Colonic mucosa (tissue), 4 donors: ENCODE measurements around the gene CEMIP2. TPM values are rescaled to one million over a fixed set of nuclear protein-coding genes. Genes with fewer than 3 reads are reported as not detected.

Source experiments
- DNase-seq: peaks from one replicate; pipeline ENCODE4 v3.0.0-alpha.2; 2020
- H3K27ac ChIP-seq: fragments of 200-600 bp; one replicate; pipeline ENCODE4 v1.8.0; 2021
- H3K27me3 ChIP-seq: fragments of 200-600 bp; one replicate; pipeline ENCODE4 v1.8.0; 2021
- H3K36me3 ChIP-seq: fragments of 200-600 bp; one replicate; pipeline ENCODE4 v1.8.0; 2021
- H3K4me1 ChIP-seq: fragments of 200-600 bp; one replicate; pipeline ENCODE4 v1.8.0; 2021; ENCODE audit warnings: mild to moderate bottlenecking
- H3K4me3 ChIP-seq: fragments of 200-600 bp; one replicate; pipeline ENCODE4 v1.8.0; 2021
- H3K9ac ChIP-seq, 2 donors: one replicate each; pipeline ENCODE4 v1.7.0; 2013; ENCODE audit warnings: control low read depth in 2 of 2, low read depth in 2 of 2, low read length in 2 of 2
- H3K9me3 ChIP-seq: fragments of 200-600 bp; one replicate; pipeline ENCODE4 v1.8.0; 2021
- CTCF ChIP-seq: fragments of 200-600 bp; IDR thresholded peaks from one replicate; pipeline ENCODE4 v1.8.0; 2022; ENCODE audit warnings: antibody characterized with exemption, mild to moderate bottlenecking
- intact Hi-C: fragments of 100-400 bp; cut with DNase I; formaldehyde crosslinking; loops from one replicate; pipeline ENCODE4 v1.14.1; 2022
- total RNA-seq, 2 donors: library from RNA; stranded (reverse); fragmentation: NEBNext Ultra II Directional in 1 of 2; extraction: Animal tissue kit (Norgen Biotek cat#: 25700) in 1 of 2; gene quantifications; one replicate each; pipeline ENCODE4 v1.2.1, GENCODE V29; 2021
- donor health status: healthy.
- donor health status: DM: no; HTN: no; CAD: no.
- donor health status: DM: no; HTN: no; CAD: no.

The CEMIP2 gene
- total RNA-seq, 2 donors from 2014 or later: 72.7 to 111 TPM

- DNase-seq: no peak
- Histone ChIP-seq H3K27me3 (no peaks in the 10 kb centered on the region), H3K36me3 (peaks cover 6% of the 10 kb centered on the region), H3K27ac (no peak overlapping the region), H3K9ac (no peak overlapping the region), H3K4me3 (no peak overlapping the region), H3K4me1 (no peaks in the 10 kb centered on the region), H3K9me3 (no peaks in the 10 kb centered on the region)
- intact Hi-C loops: no loop called here
- TF ChIP-seq CTCF: no peak
Observed at GRCh38 chr9:71746023-71746757, 22.1 kb downstream of the CEMIP2 start.

- no peak for TF ChIP-seq CTCF
- no peak for DNase-seq
- H3K36me3 ChIP-seq: peaks cover 6% of the 10 kb centered on the region
- no peaks in the 10 kb centered on the region for H3K27me3 ChIP-seq
- no peaks in the 10 kb centered on the region for H3K4me1 ChIP-seq
- no peaks in the 10 kb centered on the region for H3K9me3 ChIP-seq
- H3K27ac ChIP-seq: no peak overlapping the region
- H3K4me3 ChIP-seq: no peak overlapping the region
- no peak overlapping the region for H3K9ac ChIP-seq
- intact Hi-C loops: no loop called here
Observed at GRCh38 chr9:71744754-71745521, 23.4 kb downstream of the CEMIP2 start.

DNA sequence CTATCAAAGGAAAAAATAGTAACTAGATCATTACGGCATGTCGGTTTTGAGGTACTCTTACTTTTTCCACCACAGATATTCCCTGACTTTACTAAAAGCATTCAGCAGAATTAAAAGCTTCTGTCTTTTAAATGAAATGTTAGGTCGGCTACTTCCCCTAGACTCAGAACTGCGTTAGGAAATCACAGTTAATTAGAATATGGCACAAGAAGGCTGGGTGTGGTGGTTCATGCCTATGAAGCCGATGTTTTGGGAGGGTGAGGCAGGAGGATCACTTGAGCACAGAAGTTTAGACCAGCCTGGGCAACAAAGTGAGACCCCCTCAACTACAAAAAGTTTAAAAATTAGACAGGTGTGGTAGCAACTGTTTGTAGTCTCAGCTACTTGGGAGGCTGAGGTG, 24.4 kb downstream of the CEMIP2 start:
- Histone ChIP-seq H3K4me3 (no peak overlapping the region), H3K36me3 (peaks cover 6% of the 10 kb centered on the region), H3K4me1 (no peaks in the 10 kb centered on the region), H3K27me3 (no peaks in the 10 kb centered on the region), H3K9ac (no peak overlapping the region), H3K27ac (no peak overlapping the region), H3K9me3 (no peaks in the 10 kb centered on the region)
- no peak for DNase-seq
- intact Hi-C loops: no loop called here
- no peak for TF ChIP-seq CTCF

DNA sequence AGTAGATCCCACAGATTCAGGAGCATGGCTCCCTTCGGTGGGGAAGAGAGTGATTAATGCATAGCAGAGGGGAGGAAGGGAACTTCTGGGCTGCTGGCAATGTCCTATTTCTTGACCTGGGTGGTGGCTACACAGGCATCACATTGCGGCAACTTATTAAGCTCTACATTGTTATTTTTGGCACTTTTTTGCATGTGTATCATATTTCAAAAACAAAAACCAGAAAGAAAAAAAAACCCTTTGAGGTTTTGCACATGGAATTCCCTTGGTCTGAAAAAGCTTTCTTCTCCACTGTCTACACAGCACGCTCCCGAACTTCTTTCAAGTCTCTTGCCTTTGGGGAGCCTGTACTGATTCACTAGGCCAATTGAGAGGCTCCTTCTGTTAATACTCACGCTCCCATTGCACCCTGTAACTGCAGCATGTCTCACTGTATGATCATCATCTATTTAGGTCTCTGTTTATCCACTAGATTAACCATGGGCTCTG, 25.1 kb downstream of the CEMIP2 start:
- no peak overlapping the region for H3K9ac ChIP-seq
- peak overlapping the region; percentile 73 for H3K27ac ChIP-seq
- H3K36me3 ChIP-seq: peaks cover 4% of the 10 kb centered on the region
- H3K27me3 ChIP-seq: no peaks in the 10 kb centered on the region
- H3K4me1 ChIP-seq: no peaks in the 10 kb centered on the region
- H3K9me3 ChIP-seq: no peaks in the 10 kb centered on the region
- H3K4me3 ChIP-seq: no peak overlapping the region
- no peak for TF ChIP-seq CTCF
- intact Hi-C loops: no loop called here
- DNase-seq: no peak

DNA sequence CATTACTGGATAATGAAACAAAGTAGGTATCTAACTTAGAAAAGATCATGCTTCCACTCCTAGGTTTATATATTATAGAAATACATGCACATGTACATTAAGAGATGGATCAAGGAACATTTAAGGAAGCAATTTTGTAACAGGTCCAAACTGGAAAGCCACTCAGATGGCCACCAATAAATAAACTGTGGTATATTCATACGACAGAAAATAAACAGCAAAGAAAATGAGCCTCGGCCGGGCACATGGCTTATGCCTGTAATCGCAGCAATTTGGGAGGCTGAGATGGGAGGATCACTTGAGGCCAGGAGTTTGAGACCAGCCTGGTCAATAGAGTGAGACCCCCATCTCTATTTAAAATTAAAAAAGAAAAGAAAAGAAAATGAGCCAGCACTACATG, 25.6 kb downstream of the CEMIP2 start:
- no peak overlapping the region for H3K4me3 ChIP-seq
- H3K4me1 ChIP-seq: peaks cover 3% of the 10 kb centered on the region
- no peak for TF ChIP-seq CTCF
- H3K9me3 ChIP-seq: no peaks in the 10 kb centered on the region
- H3K36me3 ChIP-seq: no peaks in the 10 kb centered on the region
- H3K27ac ChIP-seq: peak overlapping the region; percentile 73
- no peak for DNase-seq
- intact Hi-C loops: no loop called here
- H3K27me3 ChIP-seq: no peaks in the 10 kb centered on the region
- peak overlapping the region in 1 of 2 donors; percentile 29 for H3K9ac ChIP-seq
